Measurements from ENCODE around the gene ADCY2.

DNA sequence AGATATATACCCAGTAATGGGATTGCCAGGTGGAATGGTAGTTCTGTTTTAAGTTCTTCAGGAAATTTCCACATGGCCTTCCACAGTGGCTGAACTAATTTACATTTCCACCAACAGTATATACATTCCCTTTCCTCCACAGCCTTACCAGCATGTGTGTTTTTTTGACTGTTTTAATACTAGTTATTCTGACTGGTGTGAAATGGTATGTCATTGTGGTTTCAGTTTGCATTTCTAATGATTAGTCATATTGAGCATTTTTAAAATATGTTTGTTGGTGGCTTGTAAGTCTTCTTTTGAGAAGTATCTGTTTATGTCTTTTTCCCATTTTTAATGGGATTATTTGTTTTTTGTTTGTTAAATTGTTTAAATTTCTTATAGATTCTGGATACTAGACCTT, 246.1 kb downstream of the ADCY2 start:
- TF ChIP-seq ZEB2 (tag by site-specific recombination; IDR thresholded peaks at IDR 0.05) (no peak), CTCF (tag by site-specific recombination; IDR thresholded peaks at IDR 0.05) (no peak), ZNF24 (tag by site-specific recombination; IDR thresholded peaks at IDR 0.05) (no peak), ZNF501 (tag by site-specific recombination; IDR thresholded peaks at IDR 0.05) (no peak), ZBTB11 (tag by site-specific recombination; conservative IDR thresholded peaks at IDR 0.05; ENCODE audit: low read depth) (no peak)
- TF ChIP-seq, protein P1, sequence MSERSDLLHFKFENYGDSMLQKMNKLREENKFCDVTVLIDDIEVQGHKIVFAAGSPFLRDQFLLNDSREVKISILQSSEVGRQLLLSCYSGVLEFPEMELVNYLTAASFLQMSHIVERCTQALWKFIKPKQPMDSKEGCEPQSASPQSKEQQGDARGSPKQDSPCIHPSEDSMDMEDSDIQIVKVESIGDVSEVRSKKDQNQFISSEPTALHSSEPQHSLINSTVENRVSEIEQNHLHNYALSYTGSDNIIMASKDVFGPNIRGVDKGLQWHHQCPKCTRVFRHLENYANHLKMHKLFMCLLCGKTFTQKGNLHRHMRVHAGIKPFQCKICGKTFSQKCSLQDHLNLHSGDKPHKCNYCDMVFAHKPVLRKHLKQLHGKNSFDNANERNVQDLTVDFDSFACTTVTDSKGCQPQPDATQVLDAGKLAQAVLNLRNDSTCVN (tag by site-specific recombination; optimal IDR thresholded peaks at IDR 0.05): no peak
- TF ChIP-seq, protein P2, sequence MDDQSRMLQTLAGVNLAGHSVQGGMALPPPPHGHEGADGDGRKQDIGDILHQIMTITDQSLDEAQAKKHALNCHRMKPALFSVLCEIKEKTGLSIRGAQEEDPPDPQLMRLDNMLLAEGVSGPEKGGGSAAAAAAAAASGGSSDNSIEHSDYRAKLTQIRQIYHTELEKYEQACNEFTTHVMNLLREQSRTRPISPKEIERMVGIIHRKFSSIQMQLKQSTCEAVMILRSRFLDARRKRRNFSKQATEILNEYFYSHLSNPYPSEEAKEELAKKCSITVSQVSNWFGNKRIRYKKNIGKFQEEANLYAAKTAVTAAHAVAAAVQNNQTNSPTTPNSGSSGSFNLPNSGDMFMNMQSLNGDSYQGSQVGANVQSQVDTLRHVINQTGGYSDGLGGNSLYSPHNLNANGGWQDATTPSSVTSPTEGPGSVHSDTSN (CRISPR knock-in tag; IDR thresholded peaks at IDR 0.05): no peak

Data from HEK293 (cell line).